ENCODE measurements around the gene ISG20.
"Not testable (repeated sequence)": the region's sequence is repeated elsewhere in the genome, so short reads cannot be mapped to it uniquely, and the experiment has no call there.

Gene ISG20

GRCh38 chr15:88636050-88636449 is 2.8 kb upstream of the ISG20 start:
- no peak for DNase-seq (ENCODE audit: low read depth in 2 of 2)

- DNase-seq (ENCODE audit: low read depth in 2 of 2): no peak
Observed at GRCh38 chr15:88636654-88637053, 2.2 kb upstream of the ISG20 start.

GRCh38 chr15:88637436-88637835 is 1.4 kb upstream of the ISG20 start:
- DNase-seq (ENCODE audit: low read depth in 2 of 2): no peak

DNA sequence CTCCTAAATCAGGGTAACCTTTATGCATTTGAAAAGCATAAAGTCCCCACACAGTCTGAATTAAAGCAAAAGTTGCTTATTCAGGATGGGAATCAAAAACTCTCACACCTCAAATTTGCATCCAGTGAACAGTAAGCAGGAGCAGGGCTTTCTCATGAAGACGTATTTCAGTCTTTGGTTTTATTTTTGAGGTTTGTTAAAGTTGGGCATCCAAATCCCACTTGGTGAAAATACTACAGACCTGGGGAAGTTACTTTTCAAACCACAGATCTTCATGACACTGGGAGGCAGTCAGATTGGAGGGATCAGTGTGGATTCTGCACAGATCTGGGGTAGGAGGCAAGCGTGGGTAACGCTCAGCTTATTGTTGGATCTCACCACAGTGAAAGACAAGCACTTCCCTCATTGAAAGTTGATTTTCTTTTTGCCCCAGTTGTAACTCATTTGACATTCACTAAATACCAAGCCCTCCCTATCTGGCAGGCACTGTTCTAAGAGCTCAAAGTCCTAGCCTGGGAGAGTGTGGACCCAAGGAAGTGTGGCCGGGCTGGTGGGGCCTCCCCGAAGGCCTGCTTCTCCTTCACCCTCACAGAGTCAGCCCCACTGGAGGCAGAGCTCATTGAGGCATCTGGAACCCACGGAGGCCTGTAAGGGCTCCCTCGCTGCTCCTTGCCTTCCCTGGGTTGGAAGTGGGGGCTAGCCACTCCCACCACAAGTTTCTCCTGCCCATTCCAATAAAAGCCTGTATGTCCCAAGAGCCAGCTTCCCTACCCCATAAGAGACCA is 783 bp upstream of the ISG20 start:
- no peak for DNase-seq (ENCODE audit: low read depth in 2 of 2)

DNA sequence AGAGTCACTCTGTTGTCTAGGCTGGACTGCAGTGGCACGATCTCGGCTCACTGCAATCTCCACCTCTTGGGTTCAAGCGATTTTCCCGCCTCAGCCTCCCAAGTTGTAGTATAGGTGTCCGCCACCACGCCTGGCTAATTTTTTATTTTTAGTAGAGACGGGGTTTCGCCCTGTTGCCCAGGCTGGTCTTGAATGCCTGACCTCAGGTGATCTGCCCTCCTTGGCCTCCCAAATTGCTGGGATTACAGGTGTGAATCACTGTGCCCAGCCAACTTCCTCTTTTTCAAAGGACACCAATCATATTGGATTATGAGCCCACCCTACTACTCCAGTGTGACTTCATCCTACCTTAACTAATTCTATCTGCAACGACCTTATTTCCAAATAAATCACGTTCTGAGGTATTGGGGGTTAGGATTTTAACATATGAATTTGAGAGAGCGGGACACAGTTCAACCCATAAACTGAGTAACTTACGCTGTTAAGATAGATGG is 3.2 kb downstream of the ISG20 start:
- DNase-seq (ENCODE audit: low read depth in 2 of 2): no peak

DNA sequence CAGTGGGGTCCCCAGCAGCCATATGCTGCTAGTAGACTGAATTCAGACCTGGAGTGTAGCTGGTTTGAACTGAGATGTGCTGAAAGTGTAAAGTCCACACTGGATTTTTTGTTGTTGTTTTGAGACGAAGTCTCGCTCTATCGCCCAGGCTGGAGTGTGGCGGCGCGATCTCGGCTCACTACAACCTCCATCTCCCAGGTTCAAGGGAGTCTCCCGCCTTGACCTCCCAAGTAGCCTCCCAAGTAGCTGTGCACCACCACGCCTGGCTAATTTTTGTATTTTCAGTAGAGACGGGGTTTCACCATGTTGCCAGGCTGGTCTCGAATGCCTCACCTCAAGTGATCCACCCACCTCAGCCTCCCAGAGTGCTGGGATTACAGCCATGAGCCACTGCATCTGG is 3.7 kb downstream of the ISG20 start:
- not testable (repeated sequence) for DNase-seq (ENCODE audit: low read depth in 2 of 2)

- DNase-seq (ENCODE audit: low read depth in 2 of 2): no peak
Observed at GRCh38 chr15:88644741-88645140, 5.9 kb downstream of the ISG20 start.

- DNase-seq (ENCODE audit: low read depth in 2 of 2): no peak
Observed at GRCh38 chr15:88645171-88646087, 6.6 kb downstream of the ISG20 start.

DNA sequence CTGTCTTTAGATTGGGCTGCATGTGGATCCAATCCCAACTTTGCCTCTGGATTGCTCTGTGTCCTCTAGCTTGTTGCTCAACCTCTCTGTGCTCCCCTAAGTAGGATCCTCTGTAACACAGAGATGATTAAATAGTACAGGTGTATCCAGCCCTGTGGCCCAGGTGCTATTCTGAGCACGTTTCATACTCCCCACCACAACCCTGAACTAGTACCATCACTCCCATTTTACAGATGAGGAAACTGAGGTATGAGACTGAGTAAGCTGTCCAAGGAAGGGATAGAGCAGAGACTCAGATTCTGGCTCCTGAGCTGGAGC is 7.2 kb downstream of the ISG20 start:
- no peak for DNase-seq (ENCODE audit: low read depth in 2 of 2)

- DNase-seq (ENCODE audit: low read depth in 2 of 2): no peak
Observed at GRCh38 chr15:88646951-88647350, 8.1 kb downstream of the ISG20 start.

DNA sequence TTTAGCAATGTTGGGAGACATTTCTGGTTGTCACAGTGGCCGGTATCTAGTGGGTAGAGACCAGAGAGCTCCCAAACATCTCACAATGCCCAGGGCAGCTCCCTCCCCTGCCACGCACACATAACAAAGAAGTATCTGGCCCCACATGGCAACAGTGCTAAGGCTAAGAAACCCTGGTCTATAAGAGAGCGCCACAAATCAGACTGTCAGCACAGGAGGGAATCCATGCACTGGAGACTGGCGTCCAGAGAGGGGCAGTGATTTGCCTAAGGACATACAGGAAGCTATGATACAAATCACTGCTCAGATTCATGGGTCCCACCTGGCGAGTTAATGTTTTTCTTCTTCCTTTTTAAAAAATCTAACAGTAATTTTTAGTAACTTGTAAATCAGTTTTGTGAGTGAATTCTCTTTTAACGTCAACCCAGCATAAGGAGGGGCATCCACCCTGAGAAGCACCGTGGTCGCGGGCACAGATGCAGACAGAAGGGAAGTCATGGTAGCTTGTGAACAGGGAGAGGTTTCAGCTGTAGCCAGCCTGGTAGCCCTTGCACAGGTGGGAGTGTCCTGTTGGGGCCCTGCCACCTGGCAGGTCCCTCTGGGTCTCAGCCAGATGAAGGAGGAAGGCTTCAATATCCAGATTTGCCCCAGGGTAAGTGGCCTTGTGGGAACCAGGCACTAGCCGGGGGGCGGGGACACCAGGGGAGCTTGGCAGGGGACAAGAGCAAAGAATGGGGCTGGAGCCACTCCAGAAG is 8.7 kb downstream of the ISG20 start:
- DNase-seq (ENCODE audit: low read depth in 2 of 2): no peak

DNA sequence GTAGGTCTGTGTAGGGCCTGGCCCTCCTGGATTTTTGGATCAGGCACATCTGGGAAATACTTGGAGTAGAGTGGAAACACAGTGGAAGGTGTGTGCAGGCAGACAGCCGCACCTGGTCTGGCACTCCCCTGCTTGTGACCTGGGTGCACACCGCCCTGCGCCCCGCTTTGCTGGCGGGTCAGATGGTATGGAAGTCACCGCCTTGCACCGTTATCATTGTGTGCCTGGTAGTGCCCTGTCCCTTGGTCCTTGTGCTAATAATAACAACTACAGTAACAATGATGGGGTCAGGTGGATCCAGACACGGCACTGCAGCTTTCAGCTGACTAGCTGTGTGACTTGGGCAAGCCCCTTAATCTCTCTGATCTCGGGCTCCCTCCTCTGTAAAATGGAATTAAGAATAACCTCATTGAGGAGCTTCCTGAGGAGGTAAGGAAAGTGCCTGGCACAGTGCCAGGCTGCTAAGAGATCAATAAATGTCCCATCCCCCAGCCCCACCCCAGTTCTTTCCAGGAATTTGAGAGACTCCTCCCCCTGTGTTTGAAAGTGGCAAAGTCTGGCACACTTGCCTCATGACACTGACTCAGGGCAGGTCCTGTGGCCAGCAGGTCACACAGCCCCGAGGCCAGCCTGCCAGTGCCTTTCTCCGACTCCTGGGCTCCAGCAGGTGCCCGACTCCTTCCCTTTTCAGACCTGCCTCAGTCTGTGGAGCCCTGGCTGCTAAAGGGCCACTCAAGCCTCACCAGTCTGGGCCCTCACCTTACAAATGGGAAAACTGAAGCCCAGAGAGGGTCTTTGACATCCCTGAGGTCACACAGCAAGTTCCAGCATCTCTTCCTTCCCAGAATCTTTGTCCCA is 9.8 kb downstream of the ISG20 start:
- no peak for DNase-seq (ENCODE audit: low read depth in 2 of 2)

GRCh38 chr15:88649286-88649733 is 10.5 kb downstream of the ISG20 start:
- DNase-seq (ENCODE audit: low read depth in 2 of 2): peak; percentile 63 to 76

- DNase-seq (ENCODE audit: low read depth in 2 of 2): no peak
Observed at GRCh38 chr15:88649753-88650551, 11.1 kb downstream of the ISG20 start.

- no peak for DNase-seq (ENCODE audit: low read depth in 2 of 2)
Observed at GRCh38 chr15:88650556-88650955, 11.7 kb downstream of the ISG20 start.

GRCh38 chr15:88651136-88651732 is 12.4 kb downstream of the ISG20 start:
- no peak for DNase-seq (ENCODE audit: low read depth in 2 of 2)

DNA sequence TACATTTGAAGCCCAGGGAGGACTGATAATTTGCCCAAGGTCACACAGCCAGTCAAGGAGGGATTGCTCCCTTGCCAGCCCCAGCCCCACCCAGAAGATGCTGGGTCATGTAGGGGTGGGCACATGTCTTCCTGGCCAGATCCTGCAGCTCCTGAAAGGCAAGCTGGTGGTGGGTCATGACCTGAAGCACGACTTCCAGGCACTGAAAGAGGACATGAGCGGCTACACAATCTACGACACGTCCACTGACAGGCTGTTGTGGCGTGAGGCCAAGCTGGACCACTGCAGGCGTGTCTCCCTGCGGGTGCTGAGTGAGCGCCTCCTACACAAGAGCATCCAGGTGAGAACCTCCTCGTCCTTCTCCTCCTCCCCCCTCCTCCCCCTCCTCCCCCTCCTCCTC is 13.2 kb downstream of the ISG20 start:
- DNase-seq (ENCODE audit: low read depth in 2 of 2): no peak

DNA sequence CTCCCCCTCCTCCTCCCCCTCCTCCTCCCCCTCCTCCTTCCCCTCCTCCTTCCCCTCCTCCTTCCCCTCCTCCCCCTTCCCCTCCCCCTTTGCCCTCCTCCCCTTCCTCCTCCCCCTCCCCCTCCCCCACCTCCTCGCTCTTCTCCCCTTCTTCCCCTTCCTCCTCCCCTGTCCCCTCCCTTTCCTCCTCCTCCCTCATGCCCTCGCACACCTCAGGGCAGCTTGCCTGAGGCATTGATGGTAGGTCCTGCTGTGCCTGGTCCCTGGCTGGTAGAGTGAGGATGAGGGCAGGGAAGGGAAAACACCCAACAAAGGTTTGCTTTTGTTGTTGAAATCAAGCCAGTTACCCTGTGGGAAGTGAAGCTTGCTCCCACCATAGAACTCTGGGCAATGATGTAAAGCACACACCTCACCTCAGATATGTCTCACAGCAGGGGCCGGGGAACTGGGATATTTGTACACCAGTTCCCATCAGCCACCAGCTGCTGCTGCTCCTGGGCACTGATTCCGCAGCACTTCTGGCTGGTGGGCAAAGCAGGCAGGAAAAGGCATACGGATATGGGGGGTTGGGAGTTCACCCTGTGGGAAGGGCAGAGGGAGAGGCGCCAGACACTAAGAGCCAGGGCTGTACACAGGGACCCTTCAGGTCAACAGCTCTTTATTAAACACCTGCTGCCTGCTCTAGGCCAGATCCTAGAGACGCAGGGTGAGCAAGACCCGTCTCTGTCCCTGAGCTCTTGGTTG is 13.8 kb downstream of the ISG20 start:
- DNase-seq (ENCODE audit: low read depth in 2 of 2): no peak
